Measurements from ENCODE around the gene FNDC1. TPM values are rescaled to one million over a fixed set of nuclear protein-coding genes. Genes with fewer than 3 reads are reported as not detected.

Gene FNDC1
- total and polyA plus RNA-seq, 2 of the 13 experiments (the other 11 are each of a cell fraction or from before 2014, with no cell fraction given): not detected

- no TSS peak for BruUV-seq (replicated peaks)
- POLR2A ChIA-PET: no interaction called here
- ATAC-seq (no peak), FAIRE-seq (no peak), DNase-seq (ENCODE audit: low spot score) (no peak)
- in situ Hi-C loops (cut with HindIII; ENCODE audit: extremely low pct_ligation_motif_present, low pct_unique_long_range_greater_than_20kb): no loop called here
- CTCF ChIA-PET (ENCODE audit: low intra/inter-chr PET ratio, low total read pairs): no interaction called here
- Histone ChIP-seq H3K79me2 (ENCODE audit: insufficient read depth, low read length) (no peaks in the 10 kb centered on the region), H3K4me3 (replicated peaks in 1 of 3; ENCODE audit: insufficient read depth in 1 of 3, low read depth in 2 of 3, low read length in 3 of 3) (no peak overlapping the region), H4K20me1 (ENCODE audit: insufficient read depth, low read length) (no peaks in the 10 kb centered on the region), H3K4me2 (ENCODE audit: low read depth, low read length) (no peak overlapping the region), H3K9ac (ENCODE audit: insufficient read depth, low read depth, low read length) (no peak overlapping the region), H3K27me3 (ENCODE audit: control insufficient read depth in 1 of 2, insufficient read depth in 2 of 2, low read length in 2 of 2) (peaks cover 0 to 11% of the 10 kb centered on the region in 2 experiments; a peak in 4 of 5 replicates), H3K9me3 (ENCODE audit: low read length) (no peaks in the 10 kb centered on the region), H3K36me3 (replicated peaks in 1 of 2; ENCODE audit: control insufficient read depth in 1 of 2, insufficient read depth in 2 of 2, low read length in 2 of 2) (no peaks in the 10 kb centered on the region; a peak in 1 of 5 replicates), H2AFZ (ENCODE audit: low read length) (no peak overlapping the region), H3K27ac (ENCODE audit: extremely low read length, insufficient read depth, low read length) (no peak overlapping the region), H3K4me1 (ENCODE audit: insufficient read depth, low read length) (no peaks in the 10 kb centered on the region)
- 43% methylated on average over 5 of the region's 5 CpGs for WGBS (ENCODE audit: low lambda C conversion rate)
- TF ChIP-seq HDAC2 (CRISPR knock-in tag; IDR thresholded peaks at IDR 0.05) (no peak), ZNF740 (CRISPR knock-in tag; IDR thresholded peaks at IDR 0.05) (no peak), GLMP (CRISPR knock-in tag; IDR thresholded peaks at IDR 0.05; ENCODE audit: borderline replicate concordance) (no peak)
- intact Hi-C loops (cut with micrococcal nuclease; ENCODE audit: unreplicated experiment): no loop called here
Measured at GRCh38 chr6:159256128-159256527, 86.9 kb downstream of the FNDC1 start.

GRCh38 chr6:159257846-159258245, 88.6 kb downstream of the FNDC1 start:
- no TSS peak for BruUV-seq (replicated peaks)
- Histone ChIP-seq H3K4me3 (replicated peaks in 1 of 3; ENCODE audit: insufficient read depth in 1 of 3, low read depth in 2 of 3, low read length in 3 of 3) (no peak overlapping the region), H3K4me1 (ENCODE audit: insufficient read depth, low read length) (no peaks in the 10 kb centered on the region), H3K79me2 (ENCODE audit: insufficient read depth, low read length) (no peaks in the 10 kb centered on the region), H3K9ac (ENCODE audit: insufficient read depth, low read depth, low read length) (no peak overlapping the region), H3K9me3 (ENCODE audit: low read length) (no peaks in the 10 kb centered on the region), H2AFZ (ENCODE audit: low read length) (no peak overlapping the region), H4K20me1 (ENCODE audit: insufficient read depth, low read length) (no peaks in the 10 kb centered on the region), H3K27ac (ENCODE audit: extremely low read length, insufficient read depth, low read length) (no peak overlapping the region), H3K4me2 (ENCODE audit: low read depth, low read length) (no peak overlapping the region), H3K27me3 (ENCODE audit: control insufficient read depth in 1 of 2, insufficient read depth in 2 of 2, low read length in 2 of 2) (peaks cover 0 to 11% of the 10 kb centered on the region in 2 experiments; a peak in 4 of 5 replicates), H3K36me3 (replicated peaks in 1 of 2; ENCODE audit: control insufficient read depth in 1 of 2, insufficient read depth in 2 of 2, low read length in 2 of 2) (no peaks in the 10 kb centered on the region; a peak in 1 of 5 replicates)
- WGBS (ENCODE audit: low lambda C conversion rate): 0% methylated on average over 6 of the region's 6 CpGs
- intact Hi-C loops (cut with micrococcal nuclease; ENCODE audit: unreplicated experiment) (no loop called here), in situ Hi-C loops (cut with HindIII; ENCODE audit: extremely low pct_ligation_motif_present, low pct_unique_long_range_greater_than_20kb) (no loop called here)
- DNase-seq (ENCODE audit: low spot score) (no peak), FAIRE-seq (no peak), ATAC-seq (no peak)
- CTCF ChIA-PET (ENCODE audit: low intra/inter-chr PET ratio, low total read pairs): no interaction called here
- POLR2A ChIA-PET: no interaction called here
- TF ChIP-seq ZNF782 (CRISPR knock-in tag; IDR thresholded peaks at IDR 0.05; ENCODE audit: borderline replicate concordance) (no peak), ZNF451 (CRISPR knock-in tag; IDR thresholded peaks at IDR 0.05) (no peak), RCOR2 (CRISPR knock-in tag; IDR thresholded peaks at IDR 0.05) (no peak), EZH2 (conservative IDR thresholded peaks at IDR 0.05; ENCODE audit: low read depth, low read length) (no peak), ZNF839 (CRISPR knock-in tag; IDR thresholded peaks at IDR 0.05; ENCODE audit: borderline replicate concordance) (no peak), HBP1 (CRISPR knock-in tag; IDR thresholded peaks at IDR 0.05; ENCODE audit: low read depth) (no peak), RFX1 (IDR thresholded peaks at IDR 0.05) (no peak), RFXAP (CRISPR knock-in tag; IDR thresholded peaks at IDR 0.05; ENCODE audit: borderline replicate concordance) (no peak), TCF7L2 (IDR thresholded peaks at IDR 0.05; ENCODE audit: low read depth, low read length) (no peak), HNF1B (CRISPR knock-in tag; IDR thresholded peaks at IDR 0.05) (no peak), SOX13 (IDR thresholded peaks at IDR 0.05) (no peak), SOX13 (CRISPR knock-in tag; conservative IDR thresholded peaks at IDR 0.05 in 1 of 2, IDR thresholded peaks at IDR 0.05 in 1 of 2) (no peak)
